Stimulated activated CD8-positive, alpha-beta memory T cell treated with anti-CD3 and anti-CD28 coated beads, Interleukin-4, amount 100 ng/mL, for 4 hours (primary cell): ENCODE data around the gene SERBP1.
"Not testable (repeated sequence)": the region's sequence is repeated elsewhere in the genome, so short reads cannot be mapped to it uniquely, and the experiment has no call there.

Experiments
- DNase-seq, 2 donors: peaks; one replicate each; pipeline ENCODE4 v3.0.0-alpha.2; 2020; ENCODE audit warnings: low read depth in 2 of 2, low spot score in 1 of 2

Gene SERBP1

DNA sequence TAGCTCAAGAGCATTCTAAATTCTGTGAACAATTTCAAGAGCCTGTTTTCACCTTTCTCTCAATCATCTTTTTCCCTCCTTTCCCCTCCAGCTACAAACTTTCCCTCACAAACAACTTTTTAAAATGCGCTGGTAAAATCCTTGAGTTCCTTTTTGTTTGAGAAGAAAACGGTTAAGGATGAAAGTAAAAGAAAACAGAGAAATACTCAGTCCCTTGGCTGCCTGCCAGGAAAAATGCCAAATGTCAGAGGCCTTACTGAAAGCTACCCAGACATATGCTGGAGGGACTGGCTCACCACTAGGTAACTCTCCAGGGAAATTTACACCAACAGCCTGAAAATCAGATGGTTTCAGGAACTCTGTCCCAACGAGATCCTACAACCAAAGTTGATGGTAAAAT, 11.0 kb upstream of the SERBP1 start:
- no peak for DNase-seq

DNA sequence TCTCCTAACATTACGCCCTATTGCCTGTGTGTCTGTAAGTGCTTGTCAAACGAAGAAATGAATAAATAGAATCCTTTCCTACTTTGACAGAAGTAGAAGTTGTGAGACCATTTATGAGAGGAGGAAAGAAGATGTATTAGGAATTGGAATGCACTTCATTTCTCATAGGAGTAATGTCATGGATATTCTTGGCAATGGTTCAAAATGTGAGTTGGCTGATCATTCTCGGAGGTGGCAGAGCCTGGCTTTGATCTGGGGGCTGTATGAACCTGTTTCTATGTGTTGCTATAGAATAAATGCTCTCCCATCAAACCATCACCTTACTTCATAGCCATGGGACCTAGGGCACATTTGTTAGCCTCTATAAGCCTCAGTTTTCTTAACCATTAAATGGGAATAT, 10.1 kb upstream of the SERBP1 start:
- no peak for DNase-seq

DNA sequence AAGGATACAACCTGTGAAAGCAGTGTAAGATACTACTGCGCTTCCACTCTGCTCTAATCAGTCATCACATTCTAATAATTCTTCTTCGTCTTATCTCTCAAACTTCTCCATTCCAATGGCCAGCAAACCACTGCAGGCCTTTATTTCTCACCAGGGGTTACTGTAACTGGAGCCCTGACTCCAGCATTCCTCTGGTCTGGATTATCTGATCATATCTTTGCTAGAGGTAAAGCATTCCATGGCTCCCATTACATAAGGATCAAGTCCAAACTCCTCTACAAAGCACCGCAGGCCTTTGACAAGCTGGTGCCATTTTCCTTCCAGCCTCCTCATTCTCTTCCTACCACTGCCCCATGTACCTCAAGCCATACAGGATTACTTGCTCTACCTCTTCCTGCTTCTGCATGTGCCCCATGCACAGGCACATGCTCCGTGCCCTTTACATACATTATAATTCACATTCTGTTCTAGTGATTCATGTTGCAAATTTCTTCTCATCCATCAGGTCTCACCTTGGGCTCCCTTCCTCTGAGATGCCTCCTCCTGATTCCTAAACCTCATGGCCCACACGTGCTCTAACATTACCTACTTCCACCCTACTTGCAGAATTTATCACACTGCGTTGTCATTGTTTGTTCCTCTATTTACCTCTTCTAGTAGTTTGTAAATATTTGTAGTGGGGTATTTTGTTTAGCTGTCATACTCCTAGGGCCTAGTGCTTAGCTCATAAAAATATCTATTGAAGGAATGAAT, 9.3 kb upstream of the SERBP1 start:
- DNase-seq: no peak

DNA sequence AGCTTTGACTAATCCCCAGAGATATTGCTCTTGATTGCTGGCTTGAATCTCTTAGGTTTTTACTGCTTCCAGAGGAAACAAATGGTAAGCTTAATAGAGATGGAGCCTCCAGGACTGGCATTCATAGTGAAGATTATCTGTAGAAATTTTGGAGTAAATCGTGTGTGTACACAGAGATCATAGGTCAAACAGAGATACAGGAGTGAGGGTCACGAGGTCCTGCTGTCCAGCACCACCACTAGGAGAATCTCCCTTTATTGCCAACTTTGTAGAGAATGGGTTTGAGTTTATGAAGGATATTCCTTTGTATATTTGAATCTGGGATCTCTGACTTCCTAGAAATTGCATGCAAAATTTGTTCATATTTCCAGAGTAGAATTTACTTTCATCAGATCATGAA, 7.8 kb upstream of the SERBP1 start:
- DNase-seq: no peak

DNA sequence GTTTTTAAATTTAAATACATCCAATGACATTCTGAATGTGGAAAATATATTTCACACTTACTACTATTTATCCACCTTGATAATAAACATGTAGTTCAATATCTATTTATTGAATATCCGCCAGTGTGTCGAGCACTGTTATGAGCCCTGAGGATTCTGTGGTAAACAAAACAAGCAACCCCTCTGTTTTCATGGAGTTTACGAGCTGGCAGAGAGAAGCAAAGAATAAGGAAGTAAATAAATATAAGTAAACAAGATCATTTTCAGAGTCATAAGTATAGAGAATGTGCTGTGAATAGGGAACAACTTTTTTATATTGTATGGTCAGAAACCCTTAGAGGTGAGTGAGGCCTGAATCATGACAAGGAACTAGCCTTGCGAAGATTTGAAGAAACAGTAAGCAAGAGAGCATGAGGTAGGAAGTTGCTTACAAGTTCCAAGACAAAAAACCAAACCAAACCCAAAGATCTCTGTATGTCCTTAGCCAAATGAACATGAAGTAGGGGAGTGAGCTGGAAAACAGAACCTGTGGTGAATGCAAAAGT, 6.4 kb upstream of the SERBP1 start:
- DNase-seq: no peak

DNA sequence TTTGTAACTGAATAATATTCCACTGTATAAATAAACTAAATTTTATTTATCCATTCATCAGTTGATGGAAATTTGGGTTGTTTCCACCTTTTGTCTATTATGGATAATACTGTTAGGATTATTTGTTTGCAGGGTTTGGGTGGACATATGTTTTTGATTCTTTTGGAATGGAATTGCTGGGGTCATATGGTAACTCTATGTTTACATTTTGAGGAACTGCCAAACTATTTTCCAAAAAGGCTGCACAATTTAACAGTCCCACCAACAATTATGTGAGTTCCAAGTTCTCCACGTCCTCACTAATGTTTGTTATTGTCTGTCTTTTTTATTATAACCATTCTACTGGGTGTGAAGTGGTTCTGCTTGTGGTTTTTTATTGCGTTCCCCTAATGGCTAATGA, 4.3 kb upstream of the SERBP1 start:
- DNase-seq: no peak

DNA sequence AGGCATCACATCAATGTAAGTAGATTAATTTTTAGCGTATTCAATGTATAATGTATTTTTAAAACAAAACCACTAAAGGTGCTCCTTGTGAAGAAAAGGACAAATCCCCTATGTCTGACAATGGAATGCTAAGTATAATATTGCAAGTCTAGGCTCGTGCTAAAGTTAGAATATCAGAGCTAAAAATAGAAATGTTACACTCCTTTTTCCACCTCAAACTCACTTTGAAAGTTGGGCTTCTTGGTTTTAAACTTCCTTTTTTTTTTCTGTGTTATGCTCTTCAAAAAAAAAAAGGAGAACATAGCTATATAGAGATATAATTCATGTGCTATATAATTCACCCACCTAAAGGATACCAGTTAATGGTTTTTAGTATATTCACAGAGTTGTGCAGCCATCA, 3.6 kb upstream of the SERBP1 start:
- DNase-seq: no peak

- DNase-seq: no peak
Measured at GRCh38 chr1:67432745-67433144, 2.5 kb upstream of the SERBP1 start.

- no peak for DNase-seq
Measured at GRCh38 chr1:67431869-67432578, 1.8 kb upstream of the SERBP1 start.

- DNase-seq: no peak
Measured at GRCh38 chr1:67431156-67431765, 1.1 kb upstream of the SERBP1 start.

- DNase-seq: no peak
Measured at GRCh38 chr1:67429528-67430357, 459 bp downstream of the SERBP1 start.

DNA sequence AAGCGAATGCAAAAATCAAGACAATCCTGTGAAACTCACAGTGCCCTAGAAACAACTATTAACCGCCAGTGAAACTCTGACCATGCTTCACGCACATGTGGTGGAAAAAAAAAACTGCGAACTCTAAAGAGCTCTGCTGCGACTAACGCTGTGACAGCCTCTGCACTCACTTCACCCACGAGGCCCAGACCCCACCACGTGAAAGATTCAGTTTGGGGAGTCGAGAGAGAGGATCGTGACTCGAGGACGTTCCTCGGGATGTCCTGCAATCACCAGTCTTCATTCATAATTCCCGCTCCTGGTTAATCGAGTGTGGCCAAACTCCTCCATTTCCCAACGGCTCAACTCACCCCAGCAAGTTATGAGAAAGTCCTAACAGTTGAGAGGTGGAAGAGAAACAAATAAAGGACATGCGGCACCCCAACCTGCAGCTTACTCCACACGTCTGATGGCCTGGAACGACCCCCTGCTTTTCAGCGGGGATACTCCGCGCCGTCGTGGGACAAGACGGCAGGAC, 1.1 kb downstream of the SERBP1 start:
- DNase-seq: peak; percentile 19 to 24

GRCh38 chr1:67427947-67428346, 2.3 kb downstream of the SERBP1 start:
- DNase-seq: no peak

DNA sequence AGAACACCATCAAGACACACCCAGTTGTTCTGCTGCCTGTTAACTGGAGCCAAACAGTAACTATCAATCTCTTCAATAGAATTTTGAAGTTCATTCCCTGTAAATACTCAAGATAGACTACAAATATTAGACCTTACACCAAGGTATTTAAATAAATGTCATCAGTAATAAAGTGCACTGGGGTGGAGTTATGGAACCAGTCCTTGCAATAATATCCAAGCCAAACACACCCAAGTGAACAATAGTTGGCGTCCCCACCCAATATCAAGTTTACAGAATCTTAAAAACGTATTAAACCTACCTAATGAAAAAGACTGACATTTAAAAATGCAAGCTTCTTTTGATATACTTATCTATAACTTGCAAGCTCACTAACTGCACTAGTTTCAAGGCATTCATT, 2.7 kb downstream of the SERBP1 start:
- no peak for DNase-seq

DNA sequence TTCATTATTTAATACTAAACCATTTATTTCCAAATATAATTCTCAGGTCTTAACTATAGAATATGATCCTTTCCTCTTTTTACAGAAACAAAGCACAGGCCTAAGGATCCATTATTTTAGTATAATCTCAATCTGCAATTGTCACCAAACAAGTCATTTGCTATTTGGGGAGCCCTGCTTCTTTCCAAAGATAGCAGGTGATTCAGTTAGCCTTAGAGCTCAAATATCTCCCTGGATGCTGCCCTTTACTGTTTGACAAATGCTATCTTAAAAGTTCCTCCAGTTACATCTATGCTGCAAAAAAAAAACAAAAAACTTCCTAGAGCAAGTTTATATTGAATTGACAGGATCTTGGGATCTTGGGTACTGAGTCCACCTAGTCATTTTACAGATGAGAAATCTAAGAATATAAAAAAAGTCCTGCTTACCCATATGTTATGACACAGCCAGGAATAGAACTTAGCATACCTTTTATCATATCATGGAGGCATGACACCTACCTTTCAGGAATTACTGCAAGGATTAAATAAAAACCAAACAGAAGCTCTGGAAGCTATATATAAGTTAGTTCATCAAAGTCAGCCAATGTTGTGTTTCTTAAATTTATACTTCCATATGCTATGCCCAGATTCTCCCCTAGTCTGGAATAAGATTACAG, 9.2 kb downstream of the SERBP1 start:
- DNase-seq: no peak

- DNase-seq: no peak
Measured at GRCh38 chr1:67418839-67419586, 11.2 kb downstream of the SERBP1 start.

GRCh38 chr1:67417733-67418132, 12.5 kb downstream of the SERBP1 start:
- not testable (repeated sequence) for DNase-seq

DNA sequence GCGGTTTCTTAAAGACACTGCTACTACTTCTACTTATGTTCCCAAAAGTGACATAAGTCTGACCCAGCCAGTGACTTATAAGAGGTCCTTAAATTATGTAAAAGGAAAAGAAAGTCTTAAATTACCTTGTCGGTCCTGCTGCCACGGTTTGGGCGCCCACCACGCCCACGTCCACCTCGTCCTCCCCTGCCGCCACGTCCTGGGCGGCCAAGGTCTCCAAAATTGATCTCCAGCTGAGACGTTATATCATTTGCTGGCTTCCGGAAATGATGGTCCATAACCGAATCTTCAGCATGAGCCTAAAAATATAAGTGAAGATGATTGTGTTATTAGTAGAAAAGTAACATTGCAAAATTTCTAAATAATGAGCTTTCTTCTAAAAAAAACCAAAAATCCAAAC, 15.2 kb downstream of the SERBP1 start:
- DNase-seq: no peak

- DNase-seq: no peak
Measured at GRCh38 chr1:67414574-67414973, 15.6 kb downstream of the SERBP1 start.

DNA sequence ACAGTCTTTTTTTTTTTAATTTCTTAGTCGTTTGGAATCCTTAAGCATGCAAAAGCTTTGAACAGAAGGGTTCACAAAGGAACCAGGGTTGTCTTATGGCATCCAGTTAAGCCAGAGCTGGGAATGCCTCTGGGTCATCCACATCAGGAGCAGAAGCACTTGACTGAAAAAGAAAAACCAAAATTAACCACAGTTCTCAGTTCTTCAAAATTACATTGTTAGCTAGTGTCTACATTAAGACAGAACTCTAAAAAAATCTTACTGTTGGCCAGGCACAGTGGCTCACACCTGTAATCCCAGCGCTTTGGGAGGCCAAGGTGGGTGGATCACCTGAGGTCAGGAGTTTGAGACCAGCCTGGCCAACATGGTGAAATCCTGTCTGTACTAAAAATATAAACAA, 17.1 kb downstream of the SERBP1 start:
- DNase-seq: not testable (repeated sequence)
